Right renal cortex interstitium (tissue), 3 donors: ENCODE measurements around the gene SEC11A. TPM values are rescaled to one million over a fixed set of nuclear protein-coding genes. Genes with fewer than 3 reads are reported as not detected.
A peak's percentile ranks its signal among the peaks of the same experiment; 100 is the strongest.
"Not testable (repeated sequence)": the region's sequence is repeated elsewhere in the genome, so short reads cannot be mapped to it uniquely, and the experiment has no call there.

Source experiments
- DNase-seq, 3 donors: peaks; one replicate each; pipeline ENCODE4 v3.0.0-alpha.2; 2013; ENCODE audit warnings: low read depth in 3 of 3, low spot score in 2 of 3
- polyA plus RNA-seq, 3 donors: library from polyadenylated mRNA; unstranded; fragments of 120-200 nt; gene quantifications; one replicate each; pipeline ENCODE4 v1.2.1, GENCODE V29; 2013; ENCODE audit not compliant: insufficient read length in 3 of 3

The SEC11A gene
- polyA plus RNA-seq, 3 donors, result 292 to 327 (median 312) TPM

DNA sequence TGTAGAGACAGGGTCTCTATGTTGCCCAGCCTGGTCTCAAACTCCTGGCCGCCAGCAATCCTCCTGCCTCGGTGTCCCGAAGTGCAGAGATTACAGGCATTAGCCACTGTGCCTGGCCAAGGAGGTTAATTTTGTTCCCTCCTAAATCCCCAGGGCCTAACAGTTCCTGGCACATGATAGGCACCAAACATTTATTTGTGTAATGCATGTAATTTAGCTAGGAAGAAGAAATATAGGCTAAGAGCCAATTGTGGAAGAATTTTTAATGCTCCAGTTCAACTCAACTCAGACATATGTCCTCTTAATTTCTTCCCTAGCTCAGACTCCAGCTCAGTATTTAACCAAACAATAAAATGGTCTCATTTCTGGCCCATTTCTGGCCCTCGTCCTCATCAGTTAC lies 24.8 kb upstream of the SEC11A start:
- DNase-seq, result no peak

DNA sequence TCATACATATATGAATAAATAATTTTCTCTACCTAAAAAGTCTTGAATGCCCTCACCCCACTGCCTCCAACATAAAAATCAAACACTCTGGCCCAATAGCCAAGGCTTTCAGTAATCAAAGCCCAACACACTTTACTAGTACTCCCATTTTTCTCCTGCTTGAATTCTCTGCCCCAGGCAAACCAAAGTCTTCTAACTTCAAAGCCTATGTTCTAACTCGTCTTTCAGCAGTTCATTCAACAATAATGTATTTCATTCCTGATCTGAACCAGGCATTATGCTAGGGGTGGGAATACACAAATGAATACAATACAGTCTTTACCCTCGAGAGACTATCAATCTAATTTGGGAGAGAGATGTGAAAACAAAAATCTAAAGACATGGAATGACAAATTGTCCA lies 21.1 kb upstream of the SEC11A start:
- no peak for DNase-seq

DNA sequence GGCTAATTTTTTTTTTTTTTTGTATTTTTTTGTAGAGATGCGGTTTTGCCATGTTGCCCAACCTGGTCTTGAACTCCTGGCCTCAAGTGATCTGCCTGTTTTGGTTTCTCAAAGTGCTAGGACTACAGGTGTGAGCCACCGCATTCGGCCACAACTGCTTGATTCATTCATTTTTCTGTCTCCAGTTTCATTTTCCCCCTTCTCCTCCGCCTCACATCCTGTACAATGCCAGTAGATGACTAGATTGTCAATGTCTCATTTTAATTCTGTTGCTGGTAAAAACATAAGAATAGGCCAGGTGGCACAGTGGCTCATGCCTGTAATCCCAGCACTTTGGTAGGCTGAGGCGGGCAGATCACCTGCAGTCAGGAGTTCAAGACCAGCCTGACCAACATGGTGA lies 20.4 kb upstream of the SEC11A start:
- DNase-seq, result no peak

DNA sequence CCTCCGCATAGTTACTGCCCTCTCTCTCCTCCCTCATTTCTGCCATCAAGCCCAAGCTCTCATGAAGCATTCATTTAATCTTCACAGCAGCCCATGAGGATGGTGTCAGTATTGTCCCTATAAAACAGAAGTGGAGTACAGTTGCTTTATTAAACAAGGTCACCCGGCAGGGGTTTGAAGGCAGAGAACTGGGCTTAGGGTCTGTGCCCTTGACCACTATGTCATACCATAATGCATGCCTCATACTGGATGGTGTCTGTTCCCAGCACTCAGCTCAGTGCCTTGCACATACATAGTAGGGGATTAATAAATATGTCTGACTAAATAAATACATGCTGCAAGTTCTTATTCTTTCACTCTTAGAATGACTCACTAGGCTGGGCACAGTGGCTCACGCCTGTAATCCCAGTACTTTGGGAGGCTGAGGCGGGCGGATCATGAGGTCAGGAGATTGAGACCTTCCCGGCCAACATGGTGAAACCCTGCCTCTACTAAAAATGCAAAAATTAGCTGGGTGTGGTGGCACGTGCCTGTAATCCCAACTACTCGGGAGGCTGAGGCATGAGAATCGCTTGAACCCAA lies 19.6 kb upstream of the SEC11A start:
- DNase-seq, result not testable (repeated sequence)

DNA sequence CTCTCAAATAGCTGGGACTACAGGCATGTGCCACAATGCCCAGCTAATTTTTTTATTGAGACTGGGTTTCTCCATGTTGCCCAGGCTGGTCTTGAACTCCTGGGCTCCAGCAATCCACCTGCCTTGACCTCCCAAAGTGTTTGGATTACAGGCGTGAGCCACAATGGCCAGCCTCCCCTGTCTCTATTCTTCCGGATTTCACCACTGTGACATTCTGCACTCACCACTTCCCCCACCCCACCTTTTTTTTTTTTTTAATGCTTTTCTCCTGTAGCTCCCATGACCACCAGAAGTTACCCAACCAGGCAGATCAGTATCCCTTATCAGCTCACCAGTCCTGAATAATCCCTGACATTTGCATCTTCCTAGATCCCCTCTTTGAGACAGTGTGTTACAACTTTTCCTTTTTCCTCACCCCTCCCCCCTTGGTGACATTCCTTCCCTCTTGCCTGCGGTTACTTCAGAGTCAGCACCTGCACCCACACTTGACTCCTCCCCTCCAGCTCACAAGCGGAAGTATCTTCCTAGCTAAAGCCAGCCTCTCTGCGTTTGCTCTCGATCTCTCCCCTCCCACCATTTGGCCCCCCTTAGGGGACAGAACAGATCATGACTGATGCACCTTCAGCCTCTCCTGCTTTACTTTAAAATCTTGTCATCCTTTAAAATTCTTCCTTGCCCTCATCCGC lies 19.0 kb upstream of the SEC11A start:
- DNase-seq, result no peak

DNA sequence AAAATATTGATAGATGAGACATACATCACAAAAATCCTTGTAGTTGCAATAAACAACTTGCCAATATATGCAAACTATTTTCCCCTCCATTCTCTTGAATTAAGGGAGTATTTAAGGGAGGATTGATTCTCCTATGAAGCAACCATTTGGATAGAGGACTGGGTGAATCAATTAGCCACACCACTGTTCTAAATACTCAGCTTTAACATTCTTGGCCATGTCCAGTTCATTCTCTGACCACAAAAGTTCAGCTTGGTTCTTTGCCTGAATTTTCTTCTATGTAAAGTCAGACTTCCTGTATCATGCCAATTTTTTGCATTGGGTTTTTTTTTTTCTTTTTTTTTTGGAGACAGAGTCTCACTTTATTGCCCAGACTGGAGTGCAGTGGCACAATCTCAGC lies 15.8 kb upstream of the SEC11A start:
- no peak for DNase-seq

DNA sequence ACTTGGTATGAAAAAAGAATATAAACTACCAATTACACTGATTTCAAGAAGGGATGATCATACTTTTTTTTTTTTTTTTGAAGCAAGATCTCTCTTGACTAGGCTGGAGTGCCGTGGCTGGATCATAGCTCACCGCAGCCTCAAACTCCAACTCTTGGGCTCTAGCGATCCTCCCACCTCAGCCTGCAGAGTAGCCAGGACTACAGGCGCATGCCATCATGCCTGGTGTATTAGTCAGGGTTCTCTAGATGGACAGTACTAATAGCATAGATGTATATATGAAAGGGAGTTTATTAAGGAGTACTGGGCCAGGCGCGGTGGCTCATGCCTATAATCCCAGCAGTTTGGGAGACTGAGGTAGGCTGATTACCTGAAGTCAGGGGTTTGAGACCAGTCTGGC lies 11.5 kb upstream of the SEC11A start:
- no peak for DNase-seq

DNA sequence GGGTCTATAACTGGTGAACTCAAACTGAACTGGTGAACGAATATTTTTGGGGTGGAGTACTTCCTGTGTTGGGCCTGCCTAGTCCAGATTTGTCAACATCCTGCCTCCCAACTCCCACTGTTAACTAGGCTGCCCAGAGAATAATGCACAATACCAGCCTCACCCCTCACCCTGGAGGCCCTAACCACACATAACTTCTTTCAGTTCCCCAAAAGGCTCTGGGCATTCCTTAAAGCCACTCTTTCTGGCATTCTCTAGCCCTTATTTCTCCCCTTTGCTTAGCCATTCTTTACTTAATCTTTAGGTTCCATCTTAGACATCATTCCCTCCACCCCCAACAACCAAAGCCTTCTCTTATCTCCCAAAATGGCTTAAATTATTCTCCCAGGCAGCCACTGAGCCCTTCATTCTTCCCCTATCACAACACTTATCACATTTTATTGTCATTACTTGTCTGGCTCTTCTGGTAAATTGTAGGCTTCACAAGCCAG lies 9.1 kb upstream of the SEC11A start:
- DNase-seq, result no peak

DNA sequence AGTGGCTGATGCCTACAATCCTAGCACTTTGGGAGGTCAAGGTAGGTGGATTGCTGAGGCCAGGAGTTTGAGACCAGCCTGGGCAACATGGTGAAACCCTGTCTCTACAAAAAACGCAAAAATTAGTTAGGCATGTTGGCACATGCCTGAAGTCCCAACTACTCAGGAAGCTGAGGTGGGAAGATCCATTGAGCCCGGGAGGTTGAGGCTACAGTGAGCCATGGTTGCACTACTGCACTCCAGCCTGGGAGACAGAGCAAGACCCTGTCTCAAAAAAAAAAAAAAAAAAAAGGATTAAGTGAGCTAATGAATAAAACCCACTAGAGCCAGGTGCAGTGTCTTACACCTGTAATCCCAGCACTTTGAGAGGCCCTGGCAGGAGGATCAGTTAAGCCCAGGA lies 6.7 kb upstream of the SEC11A start:
- DNase-seq, result no peak

DNA sequence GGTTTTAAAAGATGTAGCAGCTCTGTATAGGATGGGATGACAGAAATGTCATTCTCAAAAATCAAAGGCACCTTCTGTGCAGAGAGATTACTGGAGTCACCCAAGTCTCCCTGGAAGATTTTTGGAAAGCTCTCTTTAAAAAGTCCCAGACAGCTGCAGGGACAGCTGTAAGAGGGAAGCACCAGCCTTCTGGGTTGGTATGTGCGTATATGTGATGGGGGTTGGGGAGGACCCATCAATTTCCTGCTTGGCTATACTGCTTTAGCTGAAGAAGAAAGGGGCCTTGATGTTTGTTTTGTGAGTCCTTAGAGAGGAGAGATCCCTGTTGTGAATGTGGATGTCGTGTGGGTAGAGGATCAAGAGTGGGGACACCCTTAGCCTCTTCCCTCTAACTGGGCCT lies 5.4 kb upstream of the SEC11A start:
- DNase-seq, result no peak

DNA sequence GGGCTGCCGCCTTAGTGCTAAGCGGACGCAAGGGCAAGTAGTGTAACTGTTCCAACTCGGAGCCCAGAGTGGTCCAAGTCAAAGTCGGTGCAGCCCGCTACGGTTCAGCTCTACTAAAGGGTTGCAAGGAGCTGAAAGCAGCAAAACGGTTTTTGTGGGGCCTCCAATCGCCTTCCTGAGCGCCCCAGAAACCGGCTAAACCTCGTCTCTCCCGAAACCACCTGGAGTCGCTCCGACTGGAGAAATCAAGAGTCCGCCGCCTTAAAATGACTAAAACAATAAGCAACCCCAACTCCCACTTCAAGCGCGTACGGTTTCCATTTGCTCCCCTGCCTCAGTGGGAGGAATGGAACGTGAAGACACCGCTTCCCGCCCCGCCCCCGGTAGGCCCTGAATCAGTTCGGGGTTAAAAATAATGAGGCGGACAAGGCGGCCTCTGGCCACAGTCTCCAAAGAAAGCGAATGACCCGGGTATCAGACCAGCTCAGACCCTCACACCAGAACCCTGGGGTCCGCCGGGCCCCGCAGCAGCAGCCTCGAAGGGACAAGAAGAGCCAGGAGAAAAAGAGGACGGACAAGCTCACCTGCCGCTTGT lies 401 bp downstream of the SEC11A start:
- peak in 1 of 3 donors; percentile 21 for DNase-seq

DNA sequence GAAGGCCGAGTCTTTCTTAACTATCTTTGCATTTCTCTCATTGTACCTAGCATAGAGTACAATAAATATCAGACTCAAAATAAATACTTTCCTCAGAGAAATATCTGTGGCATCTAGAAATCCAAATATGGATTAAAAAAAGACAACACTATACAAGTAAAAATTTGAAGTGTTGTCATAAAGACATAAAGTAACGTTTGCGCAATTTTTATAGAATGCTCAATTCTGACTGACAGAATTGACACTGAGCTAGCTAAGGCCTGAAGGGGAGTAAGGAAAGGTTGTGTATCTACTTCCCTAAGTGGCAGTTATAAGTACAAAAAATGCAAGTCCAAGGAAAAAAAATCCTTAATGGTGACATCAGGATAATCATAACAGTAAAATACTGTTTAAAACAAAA lies 1.1 kb downstream of the SEC11A start:
- no peak for DNase-seq

DNA sequence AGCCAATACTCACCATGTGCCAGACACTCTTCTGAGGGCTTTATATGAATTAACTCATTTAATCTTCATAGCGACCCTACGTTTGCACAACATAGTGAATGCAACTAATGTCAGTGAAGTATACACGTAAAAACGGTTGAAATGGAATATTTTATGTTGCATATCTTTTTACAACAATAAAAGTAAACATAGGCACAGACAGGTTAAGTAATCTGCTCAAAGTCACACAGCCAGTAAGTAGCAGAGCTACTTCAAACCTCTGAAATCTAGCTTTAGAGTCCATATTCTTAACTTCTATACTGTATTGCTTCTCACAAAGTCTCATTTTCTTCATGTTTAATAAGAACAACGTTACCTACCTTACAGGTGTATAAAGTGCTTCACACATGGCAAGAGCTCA lies 1.6 kb downstream of the SEC11A start:
- no peak for DNase-seq

DNA sequence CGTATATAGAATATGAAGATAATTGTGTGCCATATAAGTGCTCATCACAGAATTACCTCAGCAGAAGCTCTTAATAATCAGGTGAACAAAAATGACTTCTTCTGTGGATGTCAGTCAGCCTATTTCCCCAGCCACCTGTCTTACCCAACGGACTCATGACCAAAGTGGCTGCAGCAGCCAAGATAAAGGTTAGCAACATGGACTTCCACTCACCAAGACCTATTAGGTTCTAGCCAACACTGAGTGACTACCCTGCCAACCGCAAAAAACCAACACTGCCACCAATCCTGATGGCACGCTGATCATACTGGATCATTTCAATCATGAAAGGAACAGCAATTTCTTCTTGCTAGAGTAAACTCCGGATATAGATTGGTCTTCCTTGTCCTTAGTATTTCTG lies 12.1 kb downstream of the SEC11A start:
- DNase-seq, result no peak

DNA sequence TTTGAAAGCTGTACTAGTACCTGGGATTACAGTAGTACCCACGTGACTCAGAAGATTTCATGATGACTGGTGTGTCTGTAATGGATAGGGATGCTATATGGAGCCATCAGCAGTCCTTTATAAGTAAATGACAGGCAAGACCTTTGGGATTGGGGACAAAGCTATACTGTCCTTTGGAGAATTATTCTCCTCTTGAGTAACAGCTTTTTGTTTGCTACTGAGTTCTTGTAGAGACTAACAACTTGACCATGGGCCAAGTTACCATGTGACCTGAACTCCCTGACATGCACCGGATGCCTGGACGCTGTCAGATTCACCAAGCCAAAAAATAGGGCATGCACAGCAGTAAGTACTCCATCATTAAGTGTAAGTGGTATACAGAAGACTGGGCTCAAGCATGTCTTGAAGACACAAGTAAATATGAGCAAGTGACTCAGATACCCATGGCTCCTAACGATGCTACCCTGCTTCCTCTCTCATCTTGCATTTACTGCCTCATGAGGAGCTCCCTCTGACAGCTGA lies 12.9 kb downstream of the SEC11A start:
- peak in 2 of 3 donors; percentile 23 to 36 for DNase-seq

DNA sequence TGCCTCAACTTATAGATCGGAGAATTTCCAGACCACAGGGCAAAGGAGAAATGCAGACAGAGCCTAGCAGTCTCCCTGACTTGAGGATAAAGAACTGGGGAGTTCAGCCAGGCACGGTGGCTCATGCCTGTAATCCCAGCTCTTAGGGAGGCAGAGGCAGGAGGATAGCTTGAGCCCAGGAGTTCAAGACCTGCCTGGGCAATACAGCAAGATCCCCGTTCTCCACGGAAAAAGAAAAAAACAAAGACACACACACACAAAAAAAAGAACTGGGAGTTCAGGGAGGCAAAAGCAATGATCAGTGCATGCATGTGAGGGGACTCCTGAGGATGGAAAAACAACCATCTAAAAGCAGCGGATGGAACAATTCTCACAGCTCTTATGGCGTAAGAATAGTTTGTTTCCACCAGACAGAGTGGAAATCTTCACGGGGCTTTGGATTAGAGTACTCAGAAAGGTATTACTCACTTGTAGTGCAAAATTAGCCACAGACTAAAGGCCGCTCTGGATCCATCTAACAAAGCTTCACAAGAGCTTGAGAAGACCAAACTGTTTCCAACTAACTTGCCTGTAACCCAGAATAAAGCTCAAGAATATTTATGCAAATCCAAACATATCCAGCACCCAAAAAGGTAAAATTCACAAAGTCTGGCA lies 16.3 kb downstream of the SEC11A start:
- no peak for DNase-seq

DNA sequence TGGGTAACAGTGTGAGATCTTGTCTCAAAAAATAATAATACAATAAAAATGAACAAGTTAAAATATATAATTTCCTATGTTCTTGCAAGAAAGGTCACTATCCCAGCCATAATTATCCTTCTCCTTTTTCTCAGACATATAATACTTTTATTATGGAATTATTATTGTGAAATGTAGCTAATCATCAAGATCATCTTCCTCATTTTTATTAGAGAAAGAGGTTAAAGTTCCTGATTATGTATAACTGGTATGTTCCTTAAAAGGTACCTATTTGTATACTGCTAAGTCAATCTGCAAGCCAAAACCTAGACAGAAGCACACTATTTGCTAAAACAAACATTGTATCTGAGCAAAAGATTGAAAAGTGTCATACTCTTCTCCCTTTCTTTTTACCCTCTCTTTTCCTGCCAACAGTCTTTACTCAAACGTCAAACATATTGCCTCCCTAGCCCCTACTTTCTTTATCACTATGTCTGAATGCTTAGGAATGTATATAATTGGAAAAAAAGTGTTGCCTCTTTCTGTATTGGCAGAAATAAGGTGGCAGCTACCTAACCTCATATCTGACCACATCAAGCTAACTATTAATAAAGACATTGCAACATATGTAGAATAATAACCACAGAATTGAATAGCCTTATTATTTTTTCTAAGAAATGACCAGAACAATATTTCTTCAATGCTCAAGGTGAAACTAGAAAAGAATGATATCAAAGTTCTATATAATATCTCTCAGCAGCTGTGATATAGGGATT lies 18.5 kb downstream of the SEC11A start:
- no peak for DNase-seq

DNA sequence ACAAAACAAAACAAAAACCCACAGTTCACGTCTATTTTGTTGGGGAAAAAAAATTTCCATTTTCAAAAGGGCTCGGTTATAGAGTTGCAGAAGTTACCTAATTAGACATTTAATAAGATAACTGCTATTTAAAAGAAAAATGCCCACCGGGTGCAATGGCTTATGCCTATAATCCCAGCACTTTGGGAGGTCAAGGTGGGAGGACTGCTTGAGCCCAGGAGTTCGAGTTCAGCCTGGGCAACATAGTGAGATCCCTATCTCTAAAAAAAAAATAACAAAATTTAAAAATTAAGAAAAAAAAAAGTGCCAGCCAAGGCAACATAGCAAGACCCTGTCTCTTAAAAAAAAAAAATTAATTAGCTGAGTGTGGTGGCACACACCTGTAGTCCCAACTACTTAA lies 19.2 kb downstream of the SEC11A start:
- DNase-seq, result no peak

DNA sequence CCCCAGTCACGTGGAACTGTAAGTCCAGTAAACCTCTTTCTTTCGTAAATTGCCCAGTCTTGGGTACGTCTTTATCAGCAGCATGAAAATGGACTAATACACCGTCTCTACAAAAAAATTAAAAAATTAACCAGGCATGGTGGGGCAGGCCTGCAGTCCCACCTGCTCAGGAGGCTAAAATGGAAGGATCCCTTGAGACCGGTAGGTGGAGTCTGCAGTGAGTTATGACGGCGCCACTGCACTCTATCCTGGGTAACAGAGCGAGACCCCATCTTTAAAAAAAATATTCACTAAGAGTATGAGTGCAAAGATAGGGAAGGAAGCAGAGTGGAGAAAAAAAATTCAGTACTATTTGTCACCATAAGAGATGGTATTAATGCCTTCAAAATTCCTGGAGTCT lies 25.6 kb downstream of the SEC11A start:
- no peak for DNase-seq

DNA sequence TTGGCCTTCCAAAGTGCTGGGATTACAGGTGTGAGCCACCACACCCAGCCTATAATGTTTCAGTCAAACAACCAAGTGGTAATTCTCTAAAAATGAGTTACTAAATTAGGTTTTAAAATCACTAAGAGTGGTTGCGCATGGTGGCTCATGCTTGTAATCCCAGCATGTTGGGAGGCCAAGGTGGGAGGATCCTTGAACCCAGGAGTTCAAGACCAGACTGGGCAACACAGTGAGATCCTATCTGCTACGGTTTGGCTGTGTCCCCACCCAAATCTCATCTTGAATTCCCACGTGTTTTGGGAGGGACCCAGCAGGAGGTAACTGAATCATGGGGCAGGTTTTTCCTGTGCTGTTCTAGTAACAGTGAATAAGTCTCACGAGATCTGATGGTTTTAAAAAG lies 26.1 kb downstream of the SEC11A start:
- no peak for DNase-seq

DNA sequence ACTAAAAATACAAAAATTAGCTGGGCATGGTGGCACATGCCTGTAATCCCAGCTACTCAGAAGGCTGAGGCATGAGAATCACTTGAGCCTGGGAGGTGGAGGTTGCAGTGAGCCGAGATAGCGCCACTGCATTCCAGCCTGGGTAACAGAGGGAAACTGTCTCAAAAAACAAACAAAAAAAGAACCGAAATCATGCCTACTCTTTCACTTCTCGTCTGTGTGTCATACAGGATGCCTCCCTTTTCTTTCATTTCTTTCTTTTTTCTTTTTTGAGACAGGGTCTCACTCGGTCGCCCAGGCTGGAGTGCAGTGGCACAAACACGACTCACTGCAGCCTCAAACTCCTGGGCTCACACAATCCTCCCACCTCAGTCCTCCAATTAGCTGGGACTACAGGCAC lies 29.5 kb downstream of the SEC11A start:
- DNase-seq, result not testable (repeated sequence)
